Caco-2 (cell line): ENCODE data around the gene CD40LG. TPM values are rescaled to one million over a fixed set of nuclear protein-coding genes. Genes with fewer than 3 reads are reported as not detected.

Source experiments
- BruUV-seq: library from RNA; stranded (reverse); fragments of 400-500 nt; replicated peaks from 2 replicates; lab custom pipeline; 2021; lab: Mats Ljungman, UMichigan
- CTCF ChIA-PET: fragments of 300-600 bp; sonication (Branson Sonifier 250); formaldehyde crosslinking; loops from one replicate; lab custom pipeline; 2022; ENCODE audit warnings: antibody characterized with exemption; lab: Charles Lee
- POLR2A ChIA-PET: fragments of 300-600 bp; sonication (Branson Sonifier 250); formaldehyde crosslinking; loops from one replicate; lab custom pipeline; 2022; ENCODE audit warnings: antibody characterized with exemption; lab: Charles Lee
- DNase-seq, 2 experiments: peaks; one replicate each; pipeline versions ENCODE4 v3.0.0 to v3.0.0-alpha.2; 2020 to 2022
- H3K27me3 ChIP-seq: replicated peaks from 2 replicates; pipeline ENCODE4 v1.6.0; 2011; ENCODE audit warnings: low read length; ENCODE audit not compliant: control insufficient read depth, insufficient read depth
- H3K36me3 ChIP-seq: 2 replicates; pipeline ENCODE4 v1.5.1; 2011; ENCODE audit warnings: low read length; ENCODE audit not compliant: control insufficient read depth, insufficient read depth
- H3K4me1 ChIP-seq: fragments of 250-450 bp; sonication (Bioruptor Pico); 2 replicates; pipeline ENCODE4 v1.5.1; 2020; ENCODE audit warnings: mild to moderate bottlenecking
- H3K4me3 ChIP-seq: 2 replicates; pipeline ENCODE4 v1.5.1; 2011; ENCODE audit warnings: low read depth, mild to moderate bottlenecking, control low read depth, low read length
- H3K9me3 ChIP-seq: fragments of 250-450 bp; sonication (Bioruptor Pico); 2 replicates; pipeline ENCODE4 v1.5.1; 2020; ENCODE audit warnings: mild to moderate bottlenecking, moderate library complexity
- H3K27ac Mint-ChIP-seq: one replicate; pipeline ENCODE4 v1.8.0; 2022; ENCODE audit warnings: mixed read lengths; ENCODE audit not compliant: unreplicated experiment
- H3K27me3 Mint-ChIP-seq: one replicate; pipeline ENCODE4 v1.8.0; 2022; ENCODE audit warnings: mixed read lengths; ENCODE audit not compliant: insufficient read depth, unreplicated experiment
- H3K36me3 Mint-ChIP-seq: one replicate; pipeline ENCODE4 v1.8.0; 2022; ENCODE audit warnings: mild to moderate bottlenecking, mixed read lengths; ENCODE audit not compliant: insufficient read depth, unreplicated experiment
- H3K4me1 Mint-ChIP-seq: one replicate; pipeline ENCODE4 v1.8.0; 2022; ENCODE audit warnings: low read depth, mixed read lengths; ENCODE audit not compliant: unreplicated experiment
- H3K4me3 Mint-ChIP-seq: one replicate; pipeline ENCODE4 v1.8.0; 2022; ENCODE audit warnings: mild to moderate bottlenecking, moderate library complexity, mixed read lengths; ENCODE audit not compliant: unreplicated experiment
- H3K9me3 Mint-ChIP-seq: one replicate; pipeline ENCODE4 v1.8.0; 2022; ENCODE audit warnings: mixed read lengths; ENCODE audit not compliant: unreplicated experiment
- CTCF ChIP-seq, 2 experiments: fragments of 200-600 bp in 1 of 2; IDR thresholded peaks; 1 replicate in 1 of 2; 2 replicates in 1 of 2; pipeline versions ENCODE4 v1.5.1 to v1.8.0; 2011 to 2022; ENCODE audit warnings: antibody characterized with exemption in 1 of 2, control low read depth in 1 of 2, inconsistent platforms in 1 of 2, low read depth in 1 of 2, low read length in 1 of 2, mild to moderate bottlenecking in 1 of 2, moderate library complexity in 1 of 2; ENCODE audit not compliant: insufficient read depth in 1 of 2, severe bottlenecking in 1 of 2, unreplicated experiment in 1 of 2
- intact Hi-C: fragments of 100-400 bp; cut with micrococcal nuclease; formaldehyde crosslinking; loops from one replicate; pipeline ENCODE4 v1.10.0; 2022; ENCODE audit not compliant: unreplicated experiment
- total RNA-seq: library from RNA; stranded (reverse); gene quantifications from 2 replicates; pipeline ENCODE4 v1.2.3, GENCODE V29; 2022

Gene CD40LG
- total RNA-seq, 1 experiment from 2014 or later, result not detected

DNA sequence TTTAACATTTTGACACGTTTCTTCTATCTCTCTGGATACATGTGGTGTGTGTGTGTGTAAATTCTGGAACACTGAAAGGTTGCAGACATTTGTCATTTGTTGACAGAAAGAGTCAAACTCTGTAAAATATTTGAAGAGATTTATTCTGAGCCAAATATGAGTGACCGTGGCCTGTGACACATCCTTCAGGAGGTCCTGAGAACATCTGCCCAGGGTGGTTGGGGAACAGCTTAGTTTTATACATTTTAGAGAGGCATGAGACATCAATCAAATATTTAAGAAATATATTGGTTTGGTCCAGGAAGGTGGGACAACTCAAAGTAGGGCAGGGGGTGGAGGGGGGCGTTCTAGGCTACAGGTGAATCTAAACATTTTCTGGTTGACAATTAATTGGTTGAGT lies 40.7 kb upstream of the CD40LG start:
- peaks cover 3% of the 10 kb centered on the region for H3K27me3 Mint-ChIP-seq
- DNase-seq, result no peak
- H3K9me3 Mint-ChIP-seq, result no peaks in the 10 kb centered on the region
- BruUV-seq, result no TSS peak
- H3K36me3 Mint-ChIP-seq, result no peaks in the 10 kb centered on the region
- ChIA-PET CTCF (no interaction called here), POLR2A (no interaction called here)
- intact Hi-C loops, result no loop called here
- no peak overlapping the region for H3K4me3 ChIP-seq
- no peaks in the 10 kb centered on the region for H3K4me1 Mint-ChIP-seq
- no peaks in the 10 kb centered on the region for H3K27me3 ChIP-seq
- no peak overlapping the region for H3K27ac Mint-ChIP-seq
- no peaks in the 10 kb centered on the region for H3K9me3 ChIP-seq
- TF ChIP-seq CTCF (IDR thresholded peaks at IDR 0.05; ENCODE audit: insufficient read depth in 1 of 2, low read depth in 1 of 2, low read length in 1 of 2, severe bottlenecking in 1 of 2, unreplicated experiment in 1 of 2), result no peak
- no peaks in the 10 kb centered on the region for H3K4me1 ChIP-seq
- no peak overlapping the region for H3K4me3 Mint-ChIP-seq
- no peaks in the 10 kb centered on the region for H3K36me3 ChIP-seq

GRCh38 chrX:136608295-136608933 lies 39.5 kb upstream of the CD40LG start:
- POLR2A ChIA-PET, result no interaction called here
- H3K4me1 ChIP-seq, result no peaks in the 10 kb centered on the region
- H3K36me3 Mint-ChIP-seq, result no peaks in the 10 kb centered on the region
- H3K9me3 Mint-ChIP-seq, result no peaks in the 10 kb centered on the region
- DNase-seq, result no peak
- intact Hi-C loops, result loop anchor here (1.0 kb wide), 1 partner anchor 86 kb away; no protein-coding TSS in a partner anchor
- H3K4me3 ChIP-seq, result no peak overlapping the region
- no peaks in the 10 kb centered on the region for H3K27me3 ChIP-seq
- H3K4me1 Mint-ChIP-seq, result no peaks in the 10 kb centered on the region
- peaks cover 3% of the 10 kb centered on the region for H3K27me3 Mint-ChIP-seq
- CTCF ChIA-PET, result interaction anchor here (1.2 kb wide), 1 partner anchor 86 kb away, joined by 6 read pairs; no protein-coding TSS in a partner anchor
- no peak for TF ChIP-seq CTCF (IDR thresholded peaks at IDR 0.05; ENCODE audit: insufficient read depth in 1 of 2, low read depth in 1 of 2, low read length in 1 of 2, severe bottlenecking in 1 of 2, unreplicated experiment in 1 of 2)
- H3K9me3 ChIP-seq, result no peaks in the 10 kb centered on the region
- no peak overlapping the region for H3K4me3 Mint-ChIP-seq
- BruUV-seq, result no TSS peak
- no peaks in the 10 kb centered on the region for H3K36me3 ChIP-seq
- no peak overlapping the region for H3K27ac Mint-ChIP-seq

DNA sequence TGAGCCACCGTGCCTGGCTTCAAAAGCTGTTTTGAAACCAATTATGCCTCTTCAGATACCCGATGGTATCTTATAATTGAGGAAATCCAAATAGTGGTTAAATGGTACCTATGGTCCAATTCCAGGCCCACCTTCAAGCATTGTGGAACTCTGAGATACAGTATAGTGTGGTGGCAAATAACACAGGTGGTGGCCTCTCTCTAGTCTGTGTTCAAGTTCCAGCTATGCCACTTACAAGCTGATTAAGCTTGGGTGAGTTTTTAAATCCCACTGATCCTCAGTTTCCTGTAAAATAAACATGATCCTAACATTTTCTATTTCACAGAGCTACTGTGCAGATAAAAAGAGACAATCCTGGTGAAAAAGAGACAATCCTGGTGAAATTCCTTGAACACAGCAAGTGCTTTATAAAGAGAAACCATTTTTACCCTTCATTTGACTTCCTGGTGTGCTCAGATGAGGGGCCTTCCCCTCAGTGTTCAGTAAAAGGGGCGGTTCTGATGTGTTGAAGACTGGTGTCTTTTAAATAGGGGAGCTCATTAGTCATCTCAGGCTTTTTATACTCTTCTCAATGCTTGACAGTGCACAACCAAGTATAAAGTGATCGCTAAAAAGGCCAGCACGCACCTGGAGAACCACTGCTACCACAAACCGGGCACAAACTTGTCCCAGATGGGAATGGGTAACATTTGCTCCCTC lies 30.8 kb upstream of the CD40LG start:
- intact Hi-C loops, result no loop called here
- Mint-ChIP-seq H3K9me3 (no peaks in the 10 kb centered on the region), H3K4me3 (no peak overlapping the region), H3K36me3 (no peaks in the 10 kb centered on the region), H3K27me3 (no peaks in the 10 kb centered on the region), H3K27ac (no peak overlapping the region), H3K4me1 (no peaks in the 10 kb centered on the region)
- BruUV-seq, result no TSS peak
- Histone ChIP-seq H3K4me3 (no peak overlapping the region), H3K36me3 (no peaks in the 10 kb centered on the region), H3K4me1 (no peaks in the 10 kb centered on the region), H3K27me3 (no peaks in the 10 kb centered on the region), H3K9me3 (no peaks in the 10 kb centered on the region)
- CTCF ChIA-PET, result no interaction called here
- no peak for DNase-seq
- POLR2A ChIA-PET, result no interaction called here
- no peak for TF ChIP-seq CTCF (IDR thresholded peaks at IDR 0.05; ENCODE audit: insufficient read depth in 1 of 2, low read depth in 1 of 2, low read length in 1 of 2, severe bottlenecking in 1 of 2, unreplicated experiment in 1 of 2)
